Thyroid gland (tissue), 4 donors: ENCODE measurements around the gene DGCR2.

Experiments
- CTCF ChIP-seq, 6 experiments: fragments of 200-600 bp in 3 of 6; fragments of 450-650 bp in 3 of 6; sonication (generic) in 3 of 6; IDR thresholded peaks; one replicate each; pipeline ENCODE4 v1.5.1; 2016 to 2019; ENCODE audit warnings: antibody characterized with exemption in 6 of 6, mild to moderate bottlenecking in 2 of 6, inconsistent platforms in 1 of 6, moderate library complexity in 1 of 6
- POLR2A ChIP-seq, 2 donors: fragments of 450-650 bp; IDR thresholded peaks; one replicate each; pipeline ENCODE4 v1.6.1; 2017; ENCODE audit warnings: antibody characterized with exemption in 2 of 2, mild to moderate bottlenecking in 2 of 2, moderate library complexity in 1 of 2

- TF ChIP-seq CTCF (IDR thresholded peaks at IDR 0.05) = no peak
- no peak for TF ChIP-seq POLR2A (IDR thresholded peaks at IDR 0.05)
These were observed 14.7 kb upstream of the DGCR2 start for GRCh38 chr22:19136915-19137314.
